ENCODE data around the gene SYTL1. TPM values are rescaled to one million over a fixed set of nuclear protein-coding genes. Genes with fewer than 3 reads are reported as not detected.

Gene SYTL1
- total and polyA plus RNA-seq, 5 donors from 2014 or later = 91.0 to 191 (median 122) TPM

GRCh38 chr1:27322569-27323240, 19.1 kb upstream of the SYTL1 start:
- ATAC-seq (ENCODE audit: low read depth in 2 of 2) = no peak
- Mint-ChIP-seq H3K4me1 (peaks cover 10 to 59% (median 40%) of the 10 kb centered on the region in 4 donors), H3K4me3 (peak overlapping the region; percentile 91 to 98 (median 96)), H3K27ac (peak overlapping the region; percentile 48 to 94 (median 92)), H3K36me3 (peaks cover 17% of the 10 kb centered on the region), H3K27me3 (peaks cover 18% of the 10 kb centered on the region), H3K9me3 (no peaks in the 10 kb centered on the region)
- Histone ChIP-seq H3K27me3 (ENCODE audit: control insufficient read depth, insufficient read depth, low read length) (peaks cover 2% of the 10 kb centered on the region), H3K27ac (ENCODE audit: insufficient read depth, low read length, poor library complexity, severe bottlenecking) (peak overlapping the region; percentile 90), H3K4me3 (ENCODE audit: low read depth, low read length) (peak overlapping the region; percentile 97), H3K36me3 (ENCODE audit: control insufficient read depth, insufficient read depth, low read length) (peaks cover 23% of the 10 kb centered on the region), H3K4me1 (ENCODE audit: control insufficient read depth, insufficient read depth, low read length, poor library complexity, severe bottlenecking) (peaks cover 30% of the 10 kb centered on the region), H3K9me3 (ENCODE audit: control insufficient read depth in 2 of 2, low read length in 2 of 2) (no peaks in the 10 kb centered on the region)
- peak in 1 of 3 donors; percentile 28 for DNase-seq

DNA sequence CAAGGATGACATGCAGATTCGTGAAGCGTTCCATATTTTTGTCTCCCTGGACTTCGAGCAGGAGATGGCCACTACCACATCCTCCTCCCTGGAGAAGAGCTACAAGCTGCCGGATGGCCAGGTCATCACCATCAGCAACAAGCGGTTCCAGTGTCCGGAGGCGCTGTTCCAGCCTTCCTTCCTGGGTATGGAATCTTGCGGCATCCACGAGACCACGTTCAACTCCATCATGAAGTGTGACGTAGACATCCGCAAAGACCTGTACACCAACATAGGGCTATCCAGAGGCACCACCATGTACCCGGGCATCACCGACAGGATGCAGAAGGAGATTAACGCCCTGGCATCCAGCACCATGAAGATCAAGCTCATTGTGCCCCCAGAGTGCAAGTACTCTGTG, 16.5 kb upstream of the SYTL1 start:
- H3K27me3 ChIP-seq (ENCODE audit: control insufficient read depth, insufficient read depth, low read length) = no peaks in the 10 kb centered on the region
- ATAC-seq (ENCODE audit: low read depth in 2 of 2) (no peak), DNase-seq (no peak)
- peaks cover 21% of the 10 kb centered on the region for H3K36me3 Mint-ChIP-seq
- no peaks in the 10 kb centered on the region for H3K9me3 Mint-ChIP-seq
- peaks cover 35% of the 10 kb centered on the region for H3K4me1 ChIP-seq (ENCODE audit: control insufficient read depth, insufficient read depth, low read length, poor library complexity, severe bottlenecking)
- no peak overlapping the region for H3K4me3 ChIP-seq (ENCODE audit: low read depth, low read length)
- no peaks in the 10 kb centered on the region for H3K9me3 ChIP-seq (ENCODE audit: control insufficient read depth in 2 of 2, low read length in 2 of 2)
- peak overlapping the region in 1 of 3 donors; percentile 56 for H3K27ac Mint-ChIP-seq
- no peak overlapping the region for H3K27ac ChIP-seq (ENCODE audit: insufficient read depth, low read length, poor library complexity, severe bottlenecking)
- peaks cover 10 to 75% (median 53%) of the 10 kb centered on the region in 4 donors for H3K4me1 Mint-ChIP-seq
- peaks cover 37% of the 10 kb centered on the region for H3K36me3 ChIP-seq (ENCODE audit: control insufficient read depth, insufficient read depth, low read length)
- peaks cover 10% of the 10 kb centered on the region for H3K27me3 Mint-ChIP-seq
- peak overlapping the region in 2 of 4 donors; percentile 54 to 91 for H3K4me3 Mint-ChIP-seq

- no peak for DNase-seq
- peak overlapping the region in 2 of 4 donors; percentile 23 to 77 for H3K4me3 Mint-ChIP-seq
- ATAC-seq (ENCODE audit: low read depth in 2 of 2) = no peak
- no peak overlapping the region for H3K27ac ChIP-seq (ENCODE audit: insufficient read depth, low read length, poor library complexity, severe bottlenecking)
- no peaks in the 10 kb centered on the region for H3K9me3 Mint-ChIP-seq
- no peak overlapping the region for H3K4me3 ChIP-seq (ENCODE audit: low read depth, low read length)
- H3K27me3 Mint-ChIP-seq = no peaks in the 10 kb centered on the region
- H3K36me3 ChIP-seq (ENCODE audit: control insufficient read depth, insufficient read depth, low read length) = peaks cover 62% of the 10 kb centered on the region
- peaks cover 38% of the 10 kb centered on the region for H3K4me1 ChIP-seq (ENCODE audit: control insufficient read depth, insufficient read depth, low read length, poor library complexity, severe bottlenecking)
- peak overlapping the region; percentile 58 to 94 (median 65) for H3K27ac Mint-ChIP-seq
- no peaks in the 10 kb centered on the region for H3K27me3 ChIP-seq (ENCODE audit: control insufficient read depth, insufficient read depth, low read length)
- peaks cover 26% of the 10 kb centered on the region for H3K36me3 Mint-ChIP-seq
- peaks cover 5 to 79% (median 49%) of the 10 kb centered on the region in 4 donors for H3K4me1 Mint-ChIP-seq
- H3K9me3 ChIP-seq (ENCODE audit: control insufficient read depth in 2 of 2, low read length in 2 of 2) = no peaks in the 10 kb centered on the region
Measured at GRCh38 chr1:27327964-27328363, 13.9 kb upstream of the SYTL1 start.

DNA sequence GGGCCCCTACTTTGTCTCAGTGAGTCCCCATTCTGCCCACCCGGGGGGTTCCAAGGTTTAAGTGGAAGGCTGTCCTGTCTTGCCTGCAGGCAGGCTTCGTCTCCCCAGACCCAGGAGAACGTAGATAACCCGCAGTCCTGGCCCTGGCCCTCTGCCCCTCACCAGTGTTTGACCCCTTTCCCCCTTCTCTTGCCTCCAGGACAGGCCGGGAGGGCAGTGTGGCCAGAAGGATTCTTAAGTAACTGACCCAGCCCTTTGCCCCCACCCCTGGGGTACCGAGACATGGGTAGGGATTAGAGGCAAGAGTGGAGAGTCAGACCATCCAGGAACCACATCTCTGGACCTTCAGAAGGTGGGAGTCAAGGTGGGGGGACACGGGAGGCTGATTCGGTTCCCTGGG, 11.0 kb upstream of the SYTL1 start:
- no peak overlapping the region for H3K27ac ChIP-seq (ENCODE audit: insufficient read depth, low read length, poor library complexity, severe bottlenecking)
- H3K36me3 ChIP-seq (ENCODE audit: control insufficient read depth, insufficient read depth, low read length) = peaks cover 66% of the 10 kb centered on the region
- peak overlapping the region in 1 of 3 donors; percentile 17 for H3K27ac Mint-ChIP-seq
- H3K4me1 ChIP-seq (ENCODE audit: control insufficient read depth, insufficient read depth, low read length, poor library complexity, severe bottlenecking) = peaks cover 14% of the 10 kb centered on the region
- no peak overlapping the region for H3K4me3 ChIP-seq (ENCODE audit: low read depth, low read length)
- no peak for DNase-seq
- H3K9me3 Mint-ChIP-seq = no peaks in the 10 kb centered on the region
- no peak for ATAC-seq (ENCODE audit: low read depth in 2 of 2)
- H3K9me3 ChIP-seq (ENCODE audit: control insufficient read depth in 2 of 2, low read length in 2 of 2) = no peaks in the 10 kb centered on the region
- peaks cover 16% of the 10 kb centered on the region for H3K36me3 Mint-ChIP-seq
- H3K27me3 Mint-ChIP-seq = no peaks in the 10 kb centered on the region
- H3K27me3 ChIP-seq (ENCODE audit: control insufficient read depth, insufficient read depth, low read length) = no peaks in the 10 kb centered on the region
- peaks cover 5 to 59% (median 35%) of the 10 kb centered on the region in 4 donors for H3K4me1 Mint-ChIP-seq
- no peak overlapping the region for H3K4me3 Mint-ChIP-seq

- Histone ChIP-seq H3K27ac (ENCODE audit: insufficient read depth, low read length, poor library complexity, severe bottlenecking) (no peak overlapping the region), H3K36me3 (ENCODE audit: control insufficient read depth, insufficient read depth, low read length) (peaks cover 61% of the 10 kb centered on the region), H3K9me3 (ENCODE audit: control insufficient read depth in 2 of 2, low read length in 2 of 2) (no peaks in the 10 kb centered on the region), H3K4me3 (ENCODE audit: low read depth, low read length) (no peak overlapping the region), H3K27me3 (ENCODE audit: control insufficient read depth, insufficient read depth, low read length) (no peaks in the 10 kb centered on the region), H3K4me1 (ENCODE audit: control insufficient read depth, insufficient read depth, low read length, poor library complexity, severe bottlenecking) (peaks cover 14% of the 10 kb centered on the region)
- DNase-seq (no peak), ATAC-seq (ENCODE audit: low read depth in 2 of 2) (no peak)
- Mint-ChIP-seq H3K4me1 (peaks cover 5 to 52% (median 31%) of the 10 kb centered on the region in 4 donors), H3K27ac (no peak overlapping the region), H3K9me3 (no peaks in the 10 kb centered on the region), H3K27me3 (no peaks in the 10 kb centered on the region), H3K4me3 (no peak overlapping the region), H3K36me3 (peaks cover 17% of the 10 kb centered on the region)
Measured at GRCh38 chr1:27331426-27331825, 10.4 kb upstream of the SYTL1 start.

DNA sequence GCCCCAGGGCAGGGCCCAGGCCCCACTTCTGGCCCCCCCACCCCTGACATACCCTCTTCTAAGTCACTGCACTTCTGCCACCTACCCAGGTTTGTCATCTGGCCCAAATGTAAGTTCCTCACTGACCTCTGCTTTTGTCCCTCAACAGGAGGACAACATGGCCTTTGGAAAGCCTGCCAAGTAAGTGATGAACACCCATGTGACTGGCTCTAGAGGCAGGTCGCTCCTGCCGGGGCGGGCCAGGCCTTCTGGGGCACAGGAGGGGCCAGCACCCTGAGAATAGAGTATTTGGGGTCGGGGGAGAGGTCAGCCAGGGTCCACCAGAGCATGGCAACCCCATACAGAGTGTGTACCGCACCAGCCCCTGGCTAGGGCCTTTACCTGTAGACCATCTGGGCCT, 9.9 kb upstream of the SYTL1 start:
- Mint-ChIP-seq H3K4me1 (peaks cover 2 to 47% (median 26%) of the 10 kb centered on the region in 4 donors), H3K4me3 (no peak overlapping the region), H3K9me3 (no peaks in the 10 kb centered on the region), H3K27me3 (no peaks in the 10 kb centered on the region), H3K36me3 (peaks cover 22% of the 10 kb centered on the region), H3K27ac (no peak overlapping the region)
- peaks cover 14% of the 10 kb centered on the region for H3K4me1 ChIP-seq (ENCODE audit: control insufficient read depth, insufficient read depth, low read length, poor library complexity, severe bottlenecking)
- no peaks in the 10 kb centered on the region for H3K9me3 ChIP-seq (ENCODE audit: control insufficient read depth in 2 of 2, low read length in 2 of 2)
- H3K27me3 ChIP-seq (ENCODE audit: control insufficient read depth, insufficient read depth, low read length) = no peaks in the 10 kb centered on the region
- ATAC-seq (ENCODE audit: low read depth in 2 of 2) (no peak), DNase-seq (no peak)
- peaks cover 62% of the 10 kb centered on the region for H3K36me3 ChIP-seq (ENCODE audit: control insufficient read depth, insufficient read depth, low read length)
- no peak overlapping the region for H3K4me3 ChIP-seq (ENCODE audit: low read depth, low read length)
- no peak overlapping the region for H3K27ac ChIP-seq (ENCODE audit: insufficient read depth, low read length, poor library complexity, severe bottlenecking)

- Mint-ChIP-seq H3K27me3 (no peaks in the 10 kb centered on the region), H3K27ac (peak overlapping the region in 2 of 3 donors; percentile 35 to 78), H3K36me3 (peaks cover 23% of the 10 kb centered on the region), H3K4me1 (peaks cover 0 to 42% (median 22%) of the 10 kb centered on the region in 4 donors), H3K4me3 (peak overlapping the region in 1 of 4 donors; percentile 32), H3K9me3 (no peaks in the 10 kb centered on the region)
- Histone ChIP-seq H3K4me3 (ENCODE audit: low read depth, low read length) (no peak overlapping the region), H3K36me3 (ENCODE audit: control insufficient read depth, insufficient read depth, low read length) (peaks cover 59% of the 10 kb centered on the region), H3K27ac (ENCODE audit: insufficient read depth, low read length, poor library complexity, severe bottlenecking) (no peak overlapping the region), H3K9me3 (ENCODE audit: control insufficient read depth in 2 of 2, low read length in 2 of 2) (no peaks in the 10 kb centered on the region), H3K27me3 (ENCODE audit: control insufficient read depth, insufficient read depth, low read length) (no peaks in the 10 kb centered on the region), H3K4me1 (ENCODE audit: control insufficient read depth, insufficient read depth, low read length, poor library complexity, severe bottlenecking) (peaks cover 14% of the 10 kb centered on the region)
- ATAC-seq (ENCODE audit: low read depth in 2 of 2) (peak; percentile 76), DNase-seq (peak; percentile 40 to 59 (median 57))
Measured at GRCh38 chr1:27332536-27333281, 9.1 kb upstream of the SYTL1 start.

Measured in CD4-positive, CD25-positive, alpha-beta regulatory T cell (primary cell).